Panc1 (cell line): ENCODE data around the gene TLCD3A. TPM values are rescaled to one million over a fixed set of nuclear protein-coding genes. Genes with fewer than 3 reads are reported as not detected.

Experiments
- ATAC-seq: fragments of 200-7000 bp; cut with Tn5 transposase; 2 replicates; pipeline ENCODE4 v1.9.1; 2020; ENCODE audit warnings: mild to moderate bottlenecking, moderate library complexity
- BruUV-seq: library from RNA; stranded (reverse); fragments of 400-500 nt; replicated peaks from 2 replicates; lab custom pipeline; 2021; lab: Mats Ljungman, UMichigan
- CTCF ChIA-PET: fragments of 300-600 bp; sonication (Branson Sonifier 250); formaldehyde crosslinking; loops from one replicate; lab custom pipeline; 2022; ENCODE audit warnings: antibody characterized with exemption; lab: Charles Lee
- POLR2A ChIA-PET: fragments of 300-600 bp; sonication (Branson Sonifier 250); formaldehyde crosslinking; loops from one replicate; lab custom pipeline; 2022; ENCODE audit warnings: antibody characterized with exemption; lab: Charles Lee
- DNase-seq: peaks from one replicate; pipeline ENCODE4 v3.0.0-alpha.2; 2010; ENCODE audit warnings: low read depth, low spot score
- H3K27ac ChIP-seq: 2 replicates; pipeline ENCODE4 v1.5.1; 2011; ENCODE audit warnings: mild to moderate bottlenecking, low read length, inconsistent platforms
- H3K27me3 ChIP-seq: fragments of 200-500 bp; sonication (Bioruptor generic); 2 replicates; pipeline ENCODE4 v1.6.0; 2014; ENCODE audit warnings: low read length, inconsistent platforms; ENCODE audit not compliant: control insufficient read depth, insufficient read depth
- H3K36me3 ChIP-seq: fragments of 200-500 bp; sonication (Bioruptor generic); 2 replicates; pipeline ENCODE4 v1.5.1; 2014; ENCODE audit warnings: inconsistent platforms, mild to moderate bottlenecking, low read length, moderate library complexity; ENCODE audit not compliant: control insufficient read depth, insufficient read depth
- H3K4me1 ChIP-seq: 2 replicates; pipeline ENCODE4 v1.5.1; 2011; ENCODE audit warnings: inconsistent platforms, mild to moderate bottlenecking, low read length, moderate library complexity; ENCODE audit not compliant: control insufficient read depth, insufficient read depth
- H3K4me3 ChIP-seq, 2 experiments: 2 replicates each; pipeline ENCODE4 v1.5.1; 2011 to 2012; ENCODE audit warnings: low read depth in 2 of 2, low read length in 2 of 2, mild to moderate bottlenecking in 2 of 2, inconsistent platforms in 1 of 2, moderate library complexity in 1 of 2
- H3K9me3 ChIP-seq: fragments of 200-500 bp; sonication (Bioruptor generic); 2 replicates; pipeline ENCODE4 v1.5.1; 2014; ENCODE audit warnings: low read depth, mild to moderate bottlenecking, inconsistent platforms, low read length, moderate library complexity; ENCODE audit not compliant: control insufficient read depth, insufficient read depth
- CTCF ChIP-seq: fragments of 450-650 bp; IDR thresholded peaks from 2 replicates; pipeline ENCODE4 v1.5.1; 2017; ENCODE audit warnings: mild to moderate bottlenecking
- POLR2AphosphoS5 ChIP-seq: IDR thresholded peaks from 2 replicates; pipeline ENCODE4 v1.6.1; 2012; ENCODE audit warnings: mild to moderate bottlenecking, low read depth, low read length, moderate library complexity
- REST ChIP-seq, 2 experiments: IDR thresholded peaks; 2 replicates each; pipeline ENCODE4 v1.6.1; 2011 to 2012; ENCODE audit warnings: low read depth in 2 of 2, control low read depth in 1 of 2, low read length in 1 of 2, mild to moderate bottlenecking in 1 of 2, moderate library complexity in 1 of 2; ENCODE audit not compliant: insufficient read depth in 1 of 2
- SIN3A ChIP-seq: IDR thresholded peaks from 2 replicates; pipeline ENCODE4 v1.6.1; 2012; ENCODE audit warnings: low read depth, mild to moderate bottlenecking, low read length, moderate library complexity, borderline replicate concordance; ENCODE audit not compliant: insufficient read depth
- TCF7L2 ChIP-seq: IDR thresholded peaks from 2 replicates; pipeline ENCODE4 v1.6.1; 2011; ENCODE audit warnings: mild to moderate bottlenecking, low read depth, low read length, inconsistent platforms
- in situ Hi-C: cut with HindIII; loops from 2 replicates; pipeline ENCODE4 v1.10.0; 2016; ENCODE audit warnings: low sequenced_read_pairs, low pct_unique_long_range_greater_than_20kb
- intact Hi-C: fragments of 100-400 bp; cut with micrococcal nuclease; formaldehyde crosslinking; loops from one replicate; pipeline ENCODE4 v1.10.0; 2022; ENCODE audit not compliant: unreplicated experiment
- total RNA-seq: library from RNA; stranded (reverse); gene quantifications from one replicate; pipeline ENCODE4 v1.2.1, GENCODE V29; 2021; ENCODE audit not compliant: unreplicated experiment

TLCD3A gene
- total RNA-seq, 1 experiment from 2014 or later: 30.4 TPM

GRCh38 chr17:773467-774312 lies 41.3 kb downstream of the TLCD3A start:
- ATAC-seq (no peak), DNase-seq (no peak)
- Histone ChIP-seq H3K27ac (no peak overlapping the region), H3K4me1 (no peaks in the 10 kb centered on the region), H3K27me3 (no peaks in the 10 kb centered on the region), H3K36me3 (peaks cover 37% of the 10 kb centered on the region), H3K9me3 (no peaks in the 10 kb centered on the region), H3K4me3 (no peak overlapping the region)
- in situ Hi-C loops: no loop called here
- CTCF ChIA-PET: no interaction called here
- BruUV-seq: no TSS peak
- TF ChIP-seq REST (IDR thresholded peaks at IDR 0.05; ENCODE audit: insufficient read depth in 1 of 2, low read depth in 2 of 2, low read length in 1 of 2): no peak
- TF ChIP-seq CTCF: no peak
- no peak for TF ChIP-seq POLR2AphosphoS5
- no peak for TF ChIP-seq TCF7L2
- TF ChIP-seq SIN3A: no peak
- POLR2A ChIA-PET: no interaction called here
- intact Hi-C loops: no loop called here

GRCh38 chr17:774313-774584 lies 41.9 kb downstream of the TLCD3A start:
- Histone ChIP-seq H3K27me3 (no peaks in the 10 kb centered on the region), H3K4me1 (no peaks in the 10 kb centered on the region), H3K4me3 (no peak overlapping the region), H3K9me3 (no peaks in the 10 kb centered on the region), H3K36me3 (peaks cover 37% of the 10 kb centered on the region), H3K27ac (no peak overlapping the region)
- ChIA-PET POLR2A (no interaction called here), CTCF (no interaction called here)
- in situ Hi-C loops (no loop called here), intact Hi-C loops (no loop called here)
- no TSS peak for BruUV-seq
- ATAC-seq (no peak), DNase-seq (no peak)
- TF ChIP-seq TCF7L2 (no peak), POLR2AphosphoS5 (no peak), REST (IDR thresholded peaks at IDR 0.05; ENCODE audit: insufficient read depth in 1 of 2, low read depth in 2 of 2, low read length in 1 of 2) (no peak), CTCF (no peak)
